Stimulated activated CD4-positive, alpha-beta T cell treated with anti-CD3 and anti-CD28 coated beads, Interleukin-4, amount 100 ng/mL, for 48 hours (primary cell): ENCODE data around the gene SLC13A1.
"Not testable (repeated sequence)": the region's sequence is repeated elsewhere in the genome, so short reads cannot be mapped to it uniquely, and the experiment has no call there.

Experiments used
- DNase-seq, 2 donors: peaks; one replicate each; pipeline ENCODE4 v3.0.0-alpha.2; 2020; ENCODE audit warnings: low read depth in 2 of 2

Gene SLC13A1

DNA sequence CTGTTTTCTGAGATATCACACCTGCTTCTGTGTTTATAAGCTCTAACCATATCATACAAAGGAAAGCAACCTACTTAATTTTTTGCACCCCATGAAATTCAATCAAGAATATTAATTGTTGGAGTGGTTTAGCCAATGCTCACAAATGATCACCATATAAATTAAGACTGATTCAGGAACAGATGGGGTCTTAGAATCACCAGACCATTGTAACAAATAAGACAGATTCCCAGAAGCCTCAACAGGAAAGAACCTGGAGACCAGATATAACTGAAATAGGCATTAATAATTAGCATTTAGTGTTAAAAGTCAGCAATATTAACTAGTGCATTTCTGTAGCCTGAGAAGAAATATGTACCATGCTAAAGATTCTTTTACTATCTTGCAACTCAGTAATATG, 73.6 kb downstream of the SLC13A1 start:
- DNase-seq = no peak

- DNase-seq = no peak
Observed at GRCh38 chr7:123125231-123125630, 74.5 kb downstream of the SLC13A1 start.

DNA sequence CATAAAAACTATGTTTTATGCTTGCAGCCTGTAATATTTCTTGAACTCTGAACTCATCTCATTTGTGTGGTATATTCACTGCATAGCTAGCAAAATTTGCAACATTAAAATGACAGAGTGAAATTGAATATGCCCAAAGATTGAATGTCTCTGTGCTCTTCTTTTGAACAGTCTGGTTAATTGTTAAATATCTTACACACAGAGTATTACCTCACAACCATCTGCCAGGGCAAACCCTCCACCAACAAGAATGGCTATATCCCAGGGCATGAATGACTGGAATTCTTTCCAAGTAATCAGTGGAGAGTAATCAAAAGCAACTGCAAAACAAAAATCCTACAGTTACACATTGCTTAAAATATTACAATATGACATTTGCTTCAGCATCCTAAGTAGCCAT, 76.9 kb downstream of the SLC13A1 start:
- DNase-seq = no peak

GRCh38 chr7:123120286-123120685, 79.5 kb downstream of the SLC13A1 start:
- no peak for DNase-seq

- no peak for DNase-seq
Observed at GRCh38 chr7:123115331-123115730, 84.4 kb downstream of the SLC13A1 start.

DNA sequence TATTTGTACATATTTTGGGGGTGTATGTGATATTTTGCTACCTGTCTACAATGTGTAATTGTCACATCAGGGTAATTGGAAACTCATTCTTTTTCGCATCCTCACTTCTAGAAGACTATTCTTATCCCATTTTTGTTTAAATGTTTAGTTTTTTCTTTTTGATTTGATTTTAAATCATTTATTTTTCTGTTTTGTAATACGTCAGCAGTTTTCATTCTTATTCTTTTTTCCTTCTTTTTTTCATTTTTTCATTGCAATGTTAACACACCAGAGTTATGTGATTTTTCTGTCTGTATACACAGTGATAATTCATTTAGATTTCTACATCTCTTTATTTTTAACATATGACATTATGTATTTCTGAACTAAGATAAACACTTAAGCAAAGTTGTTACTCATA, 85.5 kb downstream of the SLC13A1 start:
- DNase-seq = no peak

- no peak for DNase-seq
Observed at GRCh38 chr7:123112833-123113232, 86.9 kb downstream of the SLC13A1 start.

GRCh38 chr7:123099712-123100111, 100.1 kb downstream of the SLC13A1 start:
- DNase-seq = no peak

DNA sequence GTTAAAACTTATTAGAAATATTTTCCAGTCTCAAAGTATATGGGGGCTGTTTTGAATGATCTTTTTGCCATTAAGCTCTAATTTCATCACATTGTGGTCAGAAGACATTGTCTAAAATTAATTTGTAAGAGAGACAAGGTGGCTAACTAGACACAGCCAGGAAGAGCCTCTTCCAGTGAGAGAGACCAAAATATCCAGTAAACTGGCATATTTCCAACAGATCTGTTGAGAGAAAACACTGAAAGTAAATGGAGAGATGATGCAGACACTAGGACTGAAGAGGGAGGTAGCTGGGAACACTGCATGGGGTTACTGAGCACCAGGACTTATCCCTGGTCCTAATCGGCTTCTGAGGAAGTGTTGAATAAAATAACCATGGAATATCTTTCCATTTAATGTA, 102.8 kb downstream of the SLC13A1 start:
- no peak for DNase-seq

- DNase-seq = no peak
Observed at GRCh38 chr7:123096434-123096833, 103.3 kb downstream of the SLC13A1 start.

GRCh38 chr7:123090456-123090855, 109.3 kb downstream of the SLC13A1 start:
- DNase-seq = no peak

DNA sequence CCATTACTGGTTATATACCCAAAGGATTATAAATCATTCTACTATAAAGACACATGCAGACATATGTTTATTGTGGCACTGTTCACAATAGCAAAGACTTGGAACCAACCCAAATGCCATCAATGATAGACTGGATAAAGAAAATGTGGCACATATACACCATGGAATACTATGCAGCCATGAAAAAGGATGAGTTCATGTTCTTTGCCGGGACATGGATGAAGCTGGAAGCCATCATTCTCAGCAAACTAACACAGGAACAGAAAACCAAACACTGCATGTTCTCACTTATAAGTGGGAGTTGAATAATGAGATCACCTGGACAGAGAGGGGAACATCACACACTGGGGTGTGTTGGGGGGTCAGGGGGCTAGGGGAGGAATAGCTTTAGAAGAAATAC, 112.9 kb downstream of the SLC13A1 start:
- DNase-seq = not testable (repeated sequence)

DNA sequence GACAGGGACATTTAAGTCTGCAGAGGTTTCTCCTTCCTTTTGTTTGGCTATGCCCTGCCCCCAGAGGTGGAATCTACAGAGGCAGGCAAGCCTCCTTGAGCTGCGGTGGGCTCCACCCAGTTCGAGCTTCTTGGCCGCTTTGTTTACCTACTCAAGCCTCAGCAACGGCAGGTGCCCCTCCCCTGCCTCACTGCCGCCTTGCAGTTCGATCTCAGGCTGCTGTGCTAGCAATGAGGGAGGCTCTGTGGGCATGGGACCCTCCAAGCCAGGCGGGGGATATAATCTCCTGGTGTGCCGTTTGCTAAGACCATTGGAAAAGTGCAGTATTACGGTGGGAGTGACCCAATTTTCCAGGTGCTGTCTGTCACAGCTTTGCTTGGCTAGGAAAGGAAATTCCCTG, 114.9 kb downstream of the SLC13A1 start:
- DNase-seq = not testable (repeated sequence)

- no peak for DNase-seq
Observed at GRCh38 chr7:123079021-123079420, 120.7 kb downstream of the SLC13A1 start.

GRCh38 chr7:123075838-123076467, 123.8 kb downstream of the SLC13A1 start:
- DNase-seq = no peak

DNA sequence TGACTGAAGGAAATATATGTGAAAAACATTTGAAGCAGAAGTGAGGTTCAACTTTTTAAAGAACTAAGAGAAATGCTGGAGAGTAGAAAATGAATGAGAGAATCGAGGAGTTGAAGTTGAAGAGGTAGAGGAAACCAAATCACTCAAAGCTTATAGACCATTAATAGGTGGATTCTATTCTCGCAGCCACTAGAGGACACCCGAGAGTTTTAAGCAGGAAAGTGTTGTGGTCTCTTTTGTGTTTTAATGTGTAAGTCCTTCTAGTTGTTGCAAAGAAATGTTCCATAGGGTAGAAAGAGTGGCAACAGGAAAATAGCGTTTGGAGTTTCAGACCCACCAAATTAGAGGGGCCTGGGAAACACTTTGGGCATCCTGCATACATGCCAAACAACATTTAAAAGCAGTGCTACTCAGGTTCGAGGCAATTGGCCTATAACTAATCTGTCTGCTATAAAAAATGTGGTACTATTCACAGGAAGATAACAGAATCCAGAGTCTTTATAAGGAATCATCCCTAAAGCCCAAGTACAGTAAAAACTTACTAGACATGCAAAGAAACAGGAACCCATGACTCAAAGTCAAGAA, 129.0 kb downstream of the SLC13A1 start:
- no peak for DNase-seq

GRCh38 chr7:123067814-123068213, 132.0 kb downstream of the SLC13A1 start:
- no peak for DNase-seq
